Measurements from ENCODE around the gene FAHD1. TPM values are rescaled to one million over a fixed set of nuclear protein-coding genes. Genes with fewer than 3 reads are reported as not detected.
A peak's percentile ranks its signal among the peaks of the same experiment; 100 is the strongest.

The FAHD1 gene
- total RNA-seq, 2 donors from 2014 or later = 6.1 to 7.9 TPM

DNA sequence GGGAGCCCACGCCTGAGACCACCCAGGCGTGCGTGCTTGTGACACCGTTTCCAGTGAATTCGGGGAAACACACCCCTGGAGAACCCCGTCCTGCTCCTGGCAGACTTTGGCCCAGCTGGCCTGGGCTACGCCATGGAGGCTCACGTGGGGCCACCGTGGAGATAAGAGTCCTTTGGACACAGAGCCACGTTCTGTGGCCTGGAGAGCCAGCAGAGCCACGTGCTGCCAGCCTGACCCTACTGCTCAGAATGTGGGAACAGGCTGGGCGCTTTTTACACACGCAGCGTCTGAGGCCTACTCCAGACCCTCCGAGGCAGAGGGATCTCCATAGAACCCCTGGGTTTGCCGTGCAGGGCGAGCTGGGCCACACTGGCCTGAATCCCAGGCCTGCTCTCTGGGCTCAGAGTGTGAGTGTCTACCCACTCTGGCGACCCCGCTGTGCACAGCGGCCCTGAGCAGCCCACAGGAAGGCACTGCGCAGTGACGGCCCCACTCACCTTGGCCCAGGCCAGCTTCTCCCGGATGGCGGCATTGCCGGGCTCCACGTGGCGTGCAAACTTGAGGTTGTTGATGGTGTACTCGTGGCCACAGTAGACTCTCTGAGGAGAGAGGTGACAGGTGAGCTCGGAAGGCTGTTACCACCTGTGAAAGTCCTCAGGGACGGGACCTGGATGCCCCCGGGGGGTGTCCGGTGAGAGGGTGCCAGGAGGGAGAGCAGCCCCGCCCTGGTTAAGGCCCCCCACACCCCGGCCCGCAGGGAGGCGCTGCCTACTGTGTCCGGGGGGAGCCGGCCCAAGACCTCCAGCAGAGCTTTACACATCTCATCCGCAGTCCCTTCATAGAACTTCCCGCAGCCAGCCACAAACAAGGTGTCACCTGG lies 10.4 kb upstream of the FAHD1 start:
- no peak for DNase-seq
- H3K4me3 Mint-ChIP-seq = no peak overlapping the region
- H3K4me1 Mint-ChIP-seq = peaks cover 13% of the 10 kb centered on the region
- no peaks in the 10 kb centered on the region for H3K9me3 ChIP-seq (ENCODE audit: control insufficient read depth, low read length, poor library complexity, severe bottlenecking)
- no peak for ATAC-seq
- no peak overlapping the region for H3K27ac Mint-ChIP-seq
- H3K36me3 Mint-ChIP-seq (ENCODE audit: low read depth) = peaks cover 4% of the 10 kb centered on the region
- H3K27me3 Mint-ChIP-seq = no peaks in the 10 kb centered on the region

DNA sequence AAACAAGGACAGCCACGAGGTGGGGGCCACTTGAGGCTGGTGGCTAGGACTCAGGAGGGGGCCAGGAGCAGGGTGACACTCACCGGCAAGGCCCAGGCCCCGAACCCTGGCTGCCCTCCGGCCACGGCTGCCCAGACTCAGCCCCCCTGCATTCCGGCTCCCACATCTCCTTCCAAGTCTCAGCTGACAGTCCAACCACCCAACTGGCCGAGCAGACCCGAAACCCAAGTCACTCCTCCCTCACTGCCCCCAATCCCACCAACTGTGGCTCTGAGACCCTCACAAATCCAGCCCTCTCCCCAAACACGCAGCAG lies 9.8 kb upstream of the FAHD1 start:
- Mint-ChIP-seq H3K36me3 (ENCODE audit: low read depth) (peaks cover 4% of the 10 kb centered on the region), H3K4me1 (peaks cover 13% of the 10 kb centered on the region), H3K4me3 (no peak overlapping the region), H3K27ac (no peak overlapping the region), H3K27me3 (no peaks in the 10 kb centered on the region)
- DNase-seq (no peak), ATAC-seq (no peak)
- H3K9me3 ChIP-seq (ENCODE audit: control insufficient read depth, low read length, poor library complexity, severe bottlenecking) = no peaks in the 10 kb centered on the region

DNA sequence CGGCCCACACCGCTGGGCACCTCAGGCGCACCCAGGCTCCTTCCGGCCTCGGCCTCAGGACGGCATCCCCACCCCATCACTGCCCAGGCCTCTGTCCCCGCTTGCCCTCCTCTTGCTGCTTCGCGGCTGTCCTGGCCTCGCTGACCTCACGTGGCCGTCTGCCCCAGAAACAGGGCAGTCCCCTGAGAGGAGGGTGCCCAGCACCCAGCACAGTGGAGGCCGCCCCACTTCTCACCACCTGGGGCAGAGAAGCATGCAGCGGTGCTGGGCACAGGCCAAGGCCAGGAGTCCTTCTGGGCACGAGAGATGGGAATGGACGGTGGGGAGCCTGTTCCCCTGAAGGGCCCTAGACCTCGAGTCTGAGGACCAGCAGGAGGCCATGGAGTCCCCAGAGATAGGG lies 9.3 kb upstream of the FAHD1 start:
- H3K4me1 Mint-ChIP-seq = peaks cover 13% of the 10 kb centered on the region
- no peaks in the 10 kb centered on the region for H3K27me3 Mint-ChIP-seq
- H3K4me3 Mint-ChIP-seq = no peak overlapping the region
- no peak for ATAC-seq
- no peaks in the 10 kb centered on the region for H3K9me3 ChIP-seq (ENCODE audit: control insufficient read depth, low read length, poor library complexity, severe bottlenecking)
- no peak for DNase-seq
- no peak overlapping the region for H3K27ac Mint-ChIP-seq
- H3K36me3 Mint-ChIP-seq (ENCODE audit: low read depth) = peaks cover 4% of the 10 kb centered on the region

DNA sequence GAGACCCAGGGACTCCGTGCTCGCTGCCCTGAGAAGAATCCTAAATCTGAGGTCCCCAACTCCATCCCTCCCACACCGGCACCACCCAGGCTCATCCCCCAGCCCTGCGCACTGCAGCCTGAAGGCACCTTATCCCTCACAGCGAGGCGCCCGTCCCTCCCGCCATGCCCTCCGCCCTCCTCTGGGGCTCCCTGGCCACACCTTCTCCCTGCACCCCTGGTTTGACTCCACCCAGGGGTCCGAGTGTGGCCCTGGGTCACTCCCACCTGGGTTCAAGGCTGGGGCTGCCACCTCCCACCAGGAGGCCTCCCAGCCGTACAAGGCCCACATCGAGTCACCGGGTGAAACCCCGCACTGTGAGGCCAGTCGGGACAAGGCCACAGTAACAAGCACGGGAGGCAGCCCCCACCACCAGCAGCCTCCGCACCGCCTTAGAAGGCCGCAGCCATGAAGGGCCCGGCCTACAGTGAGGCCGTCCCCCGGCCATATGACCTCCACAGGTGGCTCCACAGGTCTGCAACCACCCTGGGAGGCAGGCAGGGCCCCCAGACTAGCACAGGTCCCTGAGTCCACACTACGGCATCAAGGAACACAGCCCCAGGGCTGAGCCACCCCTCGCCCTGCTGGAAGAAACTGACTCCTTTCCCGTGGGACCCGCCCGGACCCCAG lies 8.7 kb upstream of the FAHD1 start:
- DNase-seq (no peak), ATAC-seq (no peak)
- Mint-ChIP-seq H3K27ac (no peak overlapping the region), H3K36me3 (ENCODE audit: low read depth) (peaks cover under 1% of the 10 kb centered on the region), H3K4me1 (peaks cover 9% of the 10 kb centered on the region), H3K4me3 (no peak overlapping the region), H3K27me3 (no peaks in the 10 kb centered on the region)
- H3K9me3 ChIP-seq (ENCODE audit: control insufficient read depth, low read length, poor library complexity, severe bottlenecking) = no peaks in the 10 kb centered on the region

DNA sequence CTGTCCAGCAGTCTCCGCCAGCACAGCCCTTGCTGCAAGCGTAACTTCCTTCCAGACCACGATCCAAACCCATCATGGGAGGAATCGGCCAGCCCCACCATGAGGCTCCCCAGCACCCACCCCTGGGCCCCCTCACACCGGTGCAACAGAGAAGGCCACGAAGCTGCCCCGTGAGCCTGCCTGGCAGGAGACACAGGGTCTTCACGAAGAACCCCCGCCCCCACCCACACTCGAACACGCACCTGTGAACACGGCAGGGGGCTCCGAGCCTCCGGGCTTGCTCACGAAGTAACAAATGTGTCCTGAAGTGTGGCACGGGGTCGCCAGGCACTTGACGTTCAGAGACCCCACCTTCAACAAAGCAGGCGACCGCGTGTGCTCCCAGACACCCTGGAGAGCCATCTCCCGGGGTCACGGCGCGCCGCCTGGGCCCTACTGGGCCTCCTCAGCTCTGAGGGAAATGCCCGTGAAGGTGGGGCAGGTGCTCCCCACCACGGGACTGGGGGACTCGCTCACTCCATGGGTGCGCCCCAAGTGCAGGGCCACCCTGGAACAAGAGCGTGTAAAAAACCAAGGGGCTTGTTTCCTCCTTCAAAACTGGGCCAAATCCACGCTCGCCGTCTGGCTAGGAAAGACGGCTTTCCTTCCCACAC lies 8.0 kb upstream of the FAHD1 start:
- Mint-ChIP-seq H3K4me3 (no peak overlapping the region), H3K36me3 (ENCODE audit: low read depth) (no peaks in the 10 kb centered on the region), H3K27ac (no peak overlapping the region), H3K27me3 (no peaks in the 10 kb centered on the region), H3K4me1 (peaks cover 9% of the 10 kb centered on the region)
- ATAC-seq (no peak), DNase-seq (no peak)
- H3K9me3 ChIP-seq (ENCODE audit: control insufficient read depth, low read length, poor library complexity, severe bottlenecking) = no peaks in the 10 kb centered on the region

DNA sequence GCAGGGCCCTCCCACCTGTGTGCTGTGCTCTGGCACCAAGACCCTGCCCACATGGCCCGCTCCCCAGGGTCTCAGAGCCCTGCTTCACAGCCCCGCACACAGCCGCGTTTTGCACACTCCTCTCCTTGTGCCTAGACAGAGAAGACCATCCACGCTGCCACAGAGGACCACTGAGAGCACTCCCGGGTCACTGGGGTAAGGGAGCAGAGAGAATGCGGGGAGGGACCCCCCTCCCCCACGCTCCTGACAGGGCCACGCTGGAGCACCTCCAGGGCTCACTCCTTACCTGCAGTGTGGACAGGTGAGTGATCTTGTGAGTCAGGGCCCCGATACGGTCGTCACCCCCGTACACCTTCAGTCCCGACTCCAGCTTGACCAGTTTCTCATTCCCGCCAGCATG lies 7.4 kb upstream of the FAHD1 start:
- DNase-seq (no peak), ATAC-seq (no peak)
- Mint-ChIP-seq H3K36me3 (ENCODE audit: low read depth) (no peaks in the 10 kb centered on the region), H3K27me3 (no peaks in the 10 kb centered on the region), H3K27ac (peak overlapping the region; percentile 29), H3K4me1 (peaks cover 11% of the 10 kb centered on the region), H3K4me3 (no peak overlapping the region)
- H3K9me3 ChIP-seq (ENCODE audit: control insufficient read depth, low read length, poor library complexity, severe bottlenecking) = no peaks in the 10 kb centered on the region

DNA sequence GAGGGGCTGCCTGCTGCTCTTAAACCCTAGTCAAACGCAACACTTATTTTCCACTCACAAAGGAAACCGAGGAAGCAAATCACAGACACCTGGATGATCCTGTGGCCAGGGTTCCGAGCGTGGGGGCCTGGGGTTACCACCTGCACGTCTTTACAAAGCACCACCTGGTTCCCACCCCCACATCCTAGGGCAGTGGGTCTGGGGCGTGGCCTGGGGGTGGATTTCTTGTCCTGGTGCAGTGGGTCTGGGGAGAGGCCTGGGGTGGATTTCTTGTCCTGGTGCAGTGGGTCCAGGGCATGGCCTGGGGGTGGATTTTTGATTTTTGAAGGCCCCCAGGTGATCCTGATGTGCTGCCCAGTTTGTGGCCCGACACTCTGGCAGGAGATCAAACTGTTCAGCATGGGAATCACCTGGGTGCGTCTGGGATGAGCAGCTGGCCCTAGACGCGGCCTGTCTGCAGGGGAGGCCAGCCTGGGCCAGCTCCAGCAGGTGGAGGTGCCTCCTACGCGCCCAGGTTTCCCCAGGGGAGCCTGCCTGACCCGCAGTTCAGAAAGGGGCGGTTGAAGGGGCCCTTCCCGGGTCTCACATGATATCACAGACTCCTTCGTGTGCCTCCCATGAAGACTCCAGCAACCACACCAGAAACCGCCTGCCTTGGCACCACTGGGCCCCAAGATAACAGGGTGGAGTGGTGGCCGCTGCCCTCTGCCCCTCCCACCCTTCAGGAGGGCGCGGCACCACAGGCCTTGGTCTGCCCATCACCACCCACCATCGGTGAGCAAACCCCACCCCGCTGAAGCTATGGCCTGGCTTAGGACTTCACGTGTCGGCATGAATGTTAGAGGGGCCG lies 6.7 kb upstream of the FAHD1 start:
- no peak overlapping the region for H3K27ac Mint-ChIP-seq
- no peaks in the 10 kb centered on the region for H3K36me3 Mint-ChIP-seq (ENCODE audit: low read depth)
- ATAC-seq = no peak
- H3K4me3 Mint-ChIP-seq = no peak overlapping the region
- no peaks in the 10 kb centered on the region for H3K27me3 Mint-ChIP-seq
- no peak for DNase-seq
- H3K9me3 ChIP-seq (ENCODE audit: control insufficient read depth, low read length, poor library complexity, severe bottlenecking) = no peaks in the 10 kb centered on the region
- peaks cover 7% of the 10 kb centered on the region for H3K4me1 Mint-ChIP-seq

DNA sequence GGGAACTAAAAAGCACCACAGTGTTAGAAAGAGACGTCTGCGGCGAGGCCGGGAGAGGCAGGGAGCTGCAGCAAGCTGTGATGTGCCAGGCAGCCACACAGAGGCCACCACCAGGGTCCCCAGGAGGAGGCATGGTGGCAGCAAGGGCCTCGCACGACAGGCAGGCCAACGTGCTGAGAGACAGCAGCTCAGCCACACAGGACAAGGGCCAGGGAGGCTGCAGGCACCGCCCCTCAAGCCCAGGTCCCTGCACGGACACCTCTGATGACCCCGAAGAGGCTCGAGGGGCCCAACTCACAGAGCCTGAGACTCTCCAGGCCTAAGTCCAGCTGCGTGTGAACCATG lies 6.1 kb upstream of the FAHD1 start:
- Mint-ChIP-seq H3K4me1 (peaks cover 10% of the 10 kb centered on the region), H3K27me3 (no peaks in the 10 kb centered on the region), H3K27ac (no peak overlapping the region), H3K36me3 (ENCODE audit: low read depth) (no peaks in the 10 kb centered on the region), H3K4me3 (no peak overlapping the region)
- no peak for DNase-seq
- H3K9me3 ChIP-seq (ENCODE audit: control insufficient read depth, low read length, poor library complexity, severe bottlenecking) = no peaks in the 10 kb centered on the region
- ATAC-seq = no peak

DNA sequence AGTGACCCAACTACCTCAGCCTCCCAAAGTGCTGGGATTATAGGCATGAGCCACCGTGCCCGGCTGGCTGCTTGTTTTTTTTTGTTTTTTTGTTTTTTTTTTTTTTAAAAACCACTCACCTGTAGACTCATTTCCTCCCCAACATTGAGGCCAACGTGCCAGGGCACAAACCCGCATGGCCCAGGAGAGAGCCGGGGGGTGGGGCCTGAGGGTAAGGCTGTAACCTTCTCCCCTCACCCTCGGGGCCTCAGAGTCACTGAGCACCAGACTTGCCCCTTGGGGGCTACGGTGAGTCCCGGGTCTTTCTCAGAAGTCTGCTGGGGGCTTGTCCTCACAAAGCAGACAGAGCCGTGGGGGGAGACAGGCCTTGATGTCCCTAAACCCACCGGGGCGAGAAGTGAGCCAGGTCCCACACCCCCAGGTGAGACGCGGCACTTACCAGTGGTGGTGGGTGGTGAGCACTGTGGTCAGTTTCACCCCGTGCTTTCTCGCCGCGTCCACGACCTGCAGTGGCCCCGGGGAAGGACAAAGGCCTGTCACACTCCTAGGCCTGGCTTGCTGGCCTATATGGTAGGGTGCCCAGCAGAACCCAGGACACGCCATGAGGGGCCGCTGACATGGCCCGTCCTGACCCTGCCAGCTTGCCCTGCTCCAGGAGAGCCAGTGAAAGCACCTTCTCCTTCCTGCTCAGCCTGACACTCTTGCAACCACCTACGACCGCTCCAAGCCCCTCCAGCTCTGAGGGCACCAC lies 5.0 kb upstream of the FAHD1 start:
- ATAC-seq = no peak
- peaks cover 10% of the 10 kb centered on the region for H3K4me1 Mint-ChIP-seq

DNA sequence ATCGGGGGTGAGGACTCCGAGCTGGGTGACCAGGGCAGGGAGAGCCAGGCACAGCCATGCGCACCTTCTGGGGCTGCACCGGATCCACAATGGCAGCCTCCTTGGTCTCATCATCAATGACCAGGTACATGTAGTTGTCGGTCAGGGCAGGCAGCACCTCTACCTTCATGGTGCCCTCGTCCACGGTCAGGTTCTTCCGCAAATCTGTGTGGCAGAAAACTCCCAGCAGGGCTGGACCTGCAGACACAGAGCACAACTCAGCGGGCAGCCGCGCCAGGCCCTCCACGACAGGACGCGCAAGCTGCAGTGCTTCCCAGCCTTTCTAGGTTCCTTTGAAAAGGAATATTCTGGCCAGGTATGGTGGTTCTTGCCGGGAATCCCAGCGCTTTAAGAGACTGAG lies 4.2 kb upstream of the FAHD1 start:
- H3K4me1 Mint-ChIP-seq = peaks cover 15% of the 10 kb centered on the region
- H3K36me3 Mint-ChIP-seq (ENCODE audit: low read depth) = no peaks in the 10 kb centered on the region
- ATAC-seq (no peak), DNase-seq (no peak)
- no peaks in the 10 kb centered on the region for H3K27me3 Mint-ChIP-seq
- H3K9me3 ChIP-seq (ENCODE audit: control insufficient read depth, low read length, poor library complexity, severe bottlenecking) = no peaks in the 10 kb centered on the region
- H3K27ac Mint-ChIP-seq = no peak overlapping the region
- no peak overlapping the region for H3K4me3 Mint-ChIP-seq

More for the DNA sequence above, 5.0 kb upstream of the FAHD1 start:
- no peaks in the 10 kb centered on the region for H3K27me3 Mint-ChIP-seq
- no peaks in the 10 kb centered on the region for H3K9me3 ChIP-seq (ENCODE audit: control insufficient read depth, low read length, poor library complexity, severe bottlenecking)
- no peaks in the 10 kb centered on the region for H3K36me3 Mint-ChIP-seq (ENCODE audit: low read depth)
- no peak overlapping the region for H3K27ac Mint-ChIP-seq
- no peak overlapping the region for H3K4me3 Mint-ChIP-seq
- DNase-seq = no peak

DNA sequence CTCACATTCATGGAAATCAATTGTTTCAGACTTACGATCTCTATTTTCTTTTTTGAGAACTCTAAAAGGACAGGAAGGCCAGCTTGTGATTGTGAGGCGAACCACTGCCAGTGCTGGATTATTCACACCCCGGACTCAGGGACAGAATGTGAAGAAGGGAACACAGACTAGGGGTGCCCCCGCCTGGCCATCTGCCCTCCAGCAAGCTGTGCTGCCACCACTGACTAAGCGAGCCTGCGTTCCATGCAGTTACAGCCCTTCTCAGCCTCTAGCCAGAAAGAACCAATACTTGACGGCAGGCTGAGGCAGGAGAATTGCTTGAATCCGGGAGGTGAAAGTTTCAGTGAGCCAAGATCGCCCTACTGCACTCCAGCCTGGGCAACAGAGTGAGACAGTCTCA lies 3.2 kb upstream of the FAHD1 start:
- no peak for ATAC-seq
- H3K9me3 ChIP-seq (ENCODE audit: control insufficient read depth, low read length, poor library complexity, severe bottlenecking) = no peaks in the 10 kb centered on the region
- H3K36me3 Mint-ChIP-seq (ENCODE audit: low read depth) = no peaks in the 10 kb centered on the region
- no peak for DNase-seq
- H3K27me3 Mint-ChIP-seq = no peaks in the 10 kb centered on the region
- no peak overlapping the region for H3K4me3 Mint-ChIP-seq
- peaks cover 15% of the 10 kb centered on the region for H3K4me1 Mint-ChIP-seq
- H3K27ac Mint-ChIP-seq = peak overlapping the region; percentile 54

DNA sequence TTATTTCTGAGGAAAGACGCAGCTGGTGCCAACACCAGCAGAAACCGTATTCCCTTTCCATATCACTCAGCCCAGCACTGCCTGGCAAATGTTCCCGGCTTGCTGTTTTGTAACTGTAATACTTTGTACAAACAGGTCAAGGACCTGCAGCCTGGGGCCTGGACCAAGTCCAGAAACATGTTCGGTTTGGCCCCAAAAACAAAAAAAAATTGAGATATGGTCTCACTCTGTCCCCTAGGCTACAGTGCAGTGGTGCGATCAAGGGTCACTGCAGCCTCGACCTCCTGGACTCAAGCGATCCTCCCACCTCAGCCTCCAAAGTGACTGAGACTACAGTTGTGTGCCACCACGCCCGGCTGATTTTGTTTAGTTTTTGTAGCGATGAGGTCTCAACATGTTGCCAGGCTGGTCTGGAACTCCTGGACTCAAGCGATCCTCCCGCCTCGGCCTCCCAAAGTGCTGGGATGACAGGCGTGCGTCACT lies 1.6 kb upstream of the FAHD1 start:
- H3K36me3 Mint-ChIP-seq (ENCODE audit: low read depth) = no peaks in the 10 kb centered on the region
- no peak for DNase-seq

More for the DNA sequence above, 1.6 kb upstream of the FAHD1 start:
- Mint-ChIP-seq H3K4me1 (peaks cover 12% of the 10 kb centered on the region), H3K27ac (peak overlapping the region; percentile 77), H3K27me3 (no peaks in the 10 kb centered on the region), H3K4me3 (peak overlapping the region; percentile 85)
- no peaks in the 10 kb centered on the region for H3K9me3 ChIP-seq (ENCODE audit: control insufficient read depth, low read length, poor library complexity, severe bottlenecking)
- ATAC-seq = no peak
